ENCODE results near the gene SPEG.

DNA sequence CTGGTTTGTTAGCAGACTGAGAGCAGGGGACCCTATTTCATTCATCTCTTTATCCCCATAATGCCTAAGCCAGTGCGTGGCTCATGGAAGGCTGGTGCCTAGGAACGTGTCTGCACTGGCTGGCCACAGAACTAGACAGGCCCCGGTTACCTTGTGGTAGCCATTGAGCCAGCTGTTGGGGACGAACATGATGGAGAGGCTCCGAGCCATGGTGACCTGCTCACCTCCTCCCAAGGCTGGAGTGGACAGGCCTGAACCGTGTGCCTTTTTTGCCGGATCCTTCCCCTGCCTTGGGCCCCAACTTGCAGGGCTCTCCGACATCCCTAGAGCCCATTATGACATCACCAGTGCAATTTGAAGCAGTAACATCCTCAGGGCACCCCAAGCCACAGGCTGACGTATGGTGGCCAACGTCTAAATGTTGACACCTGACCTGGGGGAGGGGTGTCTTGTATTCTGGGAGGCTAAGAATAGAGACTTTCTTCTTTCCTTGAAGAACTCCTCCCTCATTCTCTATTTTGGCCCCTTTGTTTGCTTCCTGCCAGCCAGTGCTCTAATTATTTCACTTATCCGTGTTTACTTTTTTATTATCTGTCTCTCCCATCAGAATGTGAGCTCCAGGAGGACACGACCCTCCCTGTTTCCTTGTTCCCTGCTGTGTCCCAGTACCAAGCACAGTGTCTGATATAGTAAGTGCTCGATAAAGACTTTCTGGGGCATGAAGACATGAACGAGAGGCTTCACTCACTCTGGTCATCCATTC, 34.7 kb upstream of the SPEG start:
- TF ChIP-seq ZFP30 (CRISPR knock-in tag; IDR thresholded peaks at IDR 0.05) (no peak), PPARA (CRISPR knock-in tag; IDR thresholded peaks at IDR 0.05; ENCODE audit: borderline replicate concordance) (no peak), GLIS3 (CRISPR knock-in tag; IDR thresholded peaks at IDR 0.05) (no peak), ZFP3 (CRISPR knock-in tag; IDR thresholded peaks at IDR 0.05) (no peak)
- TF ChIP-seq, protein P1, sequence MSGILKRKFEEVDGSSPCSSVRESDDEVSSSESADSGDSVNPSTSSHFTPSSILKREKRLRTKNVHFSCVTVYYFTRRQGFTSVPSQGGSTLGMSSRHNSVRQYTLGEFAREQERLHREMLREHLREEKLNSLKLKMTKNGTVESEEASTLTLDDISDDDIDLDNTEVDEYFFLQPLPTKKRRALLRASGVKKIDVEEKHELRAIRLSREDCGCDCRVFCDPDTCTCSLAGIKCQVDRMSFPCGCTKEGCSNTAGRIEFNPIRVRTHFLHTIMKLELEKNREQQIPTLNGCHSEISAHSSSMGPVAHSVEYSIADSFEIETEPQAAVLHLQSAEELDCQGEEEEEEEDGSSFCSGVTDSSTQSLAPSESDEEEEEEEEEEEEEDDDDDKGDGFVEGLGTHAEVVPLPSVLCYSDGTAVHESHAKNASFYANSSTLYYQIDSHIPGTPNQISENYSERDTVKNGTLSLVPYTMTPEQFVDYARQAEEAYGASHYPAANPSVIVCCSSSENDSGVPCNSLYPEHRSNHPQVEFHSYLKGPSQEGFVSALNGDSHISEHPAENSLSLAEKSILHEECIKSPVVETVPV (CRISPR knock-in tag; IDR thresholded peaks at IDR 0.05): no peak

Data from SK-N-SH treated with all-trans-retinoic acid at 6 μM for 48 hours (cell line).